ENCODE measurements around the gene SUN3.
"Not testable (repeated sequence)": the region's sequence is repeated elsewhere in the genome, so short reads cannot be mapped to it uniquely, and the experiment has no call there.

SUN3 gene

DNA sequence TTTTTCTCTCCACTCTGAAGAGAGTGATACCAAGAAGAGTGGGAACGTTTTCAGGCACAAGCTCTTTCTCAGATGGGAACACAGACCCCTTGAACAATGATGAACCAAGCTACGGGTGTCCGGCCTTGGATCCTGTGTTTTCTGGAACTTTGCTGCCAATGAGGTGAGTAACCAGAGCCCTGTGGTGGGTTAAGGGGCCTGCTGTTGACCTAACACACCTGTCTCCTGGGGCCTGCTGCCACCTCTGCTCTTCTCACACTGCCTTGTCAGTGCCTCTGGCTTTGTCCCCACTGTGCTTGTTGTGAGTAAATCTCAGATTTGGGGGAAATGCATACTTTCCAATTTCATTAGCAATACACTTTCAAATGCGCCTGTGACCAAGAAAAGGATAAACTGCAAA is 79.2 kb downstream of the SUN3 start:
- H3K4me1 Mint-ChIP-seq (ENCODE audit: low read depth), result no peaks in the 10 kb centered on the region
- H3K4me3 Mint-ChIP-seq, result no peak overlapping the region
- no peaks in the 10 kb centered on the region for H3K9me3 Mint-ChIP-seq (ENCODE audit: low read depth)
- H3K36me3 Mint-ChIP-seq, result no peaks in the 10 kb centered on the region
- H3K27ac Mint-ChIP-seq, result no peak overlapping the region
- no peaks in the 10 kb centered on the region for H3K27me3 Mint-ChIP-seq

DNA sequence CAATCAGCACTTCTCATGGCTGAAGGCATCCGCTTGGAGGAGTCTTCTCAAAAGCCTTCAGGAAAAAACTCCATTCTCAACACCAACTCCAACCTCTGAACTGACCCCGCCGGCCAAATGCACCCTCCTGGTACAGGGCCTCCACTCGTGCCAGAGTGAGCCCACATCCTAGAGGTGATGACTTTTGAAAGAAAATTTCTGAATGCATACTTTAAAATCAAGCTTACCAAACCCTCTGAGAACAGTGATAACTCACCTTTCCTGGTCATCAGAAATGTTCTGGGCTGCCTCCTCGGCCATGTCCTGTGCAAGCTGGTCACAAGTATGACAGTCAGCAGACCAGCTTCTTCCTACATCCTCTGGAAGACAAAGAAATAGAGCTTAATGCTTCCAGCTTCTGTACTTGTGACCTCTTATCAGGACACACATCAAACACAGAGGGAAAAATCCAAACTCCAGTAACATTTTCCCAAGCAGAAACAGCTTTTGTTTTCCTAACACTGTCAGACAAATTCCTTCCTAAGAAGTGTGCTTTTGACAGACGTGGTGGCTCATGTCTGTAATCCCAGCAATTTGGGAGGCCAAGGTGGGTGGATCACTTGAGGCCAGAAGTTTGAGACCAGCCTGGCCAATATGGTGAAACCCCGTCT is 80.6 kb downstream of the SUN3 start, which contains the start of gene PKD1L1:
Gene PKD1L1, minus strand, starts transcription at position 326 of the 650 bp plus-strand sequence. Its CDS starts 26 bp downstream, at position 300.
- H3K4me3 Mint-ChIP-seq, result no peak within 1 kb of the TSS
- H3K36me3 Mint-ChIP-seq, result no peaks in the 10 kb centered on the region
- no peaks in the 10 kb centered on the region for H3K9me3 Mint-ChIP-seq (ENCODE audit: low read depth)
- no peaks in the 10 kb centered on the region for H3K4me1 Mint-ChIP-seq (ENCODE audit: low read depth)
- H3K27ac Mint-ChIP-seq, result no peak within 1 kb of the TSS
- no peaks in the 10 kb centered on the region for H3K27me3 Mint-ChIP-seq

DNA sequence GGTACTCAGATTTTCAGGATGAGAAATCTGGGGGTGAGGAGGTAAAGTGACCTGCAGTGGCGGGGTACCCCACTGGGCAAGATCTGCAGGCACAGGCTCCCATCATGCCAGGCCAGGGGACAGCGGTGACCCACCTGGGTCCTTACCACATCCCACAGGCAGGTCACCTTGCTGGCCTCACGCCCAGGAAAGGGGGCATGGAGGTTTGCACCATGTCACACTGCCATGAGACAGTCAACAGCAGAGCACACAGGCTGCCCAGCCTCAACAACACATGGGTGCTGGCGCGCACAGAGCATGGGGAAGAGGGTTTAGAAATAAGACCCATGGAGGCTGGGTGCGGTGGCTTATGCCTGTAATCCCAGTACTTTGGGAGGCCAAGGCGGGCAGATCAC is 81.6 kb downstream of the SUN3 start:
- H3K9me3 Mint-ChIP-seq (ENCODE audit: low read depth), result no peaks in the 10 kb centered on the region
- H3K36me3 Mint-ChIP-seq, result no peaks in the 10 kb centered on the region
- no peak overlapping the region for H3K27ac Mint-ChIP-seq
- no peak overlapping the region for H3K4me3 Mint-ChIP-seq
- no peaks in the 10 kb centered on the region for H3K27me3 Mint-ChIP-seq
- H3K4me1 Mint-ChIP-seq (ENCODE audit: low read depth), result no peaks in the 10 kb centered on the region

DNA sequence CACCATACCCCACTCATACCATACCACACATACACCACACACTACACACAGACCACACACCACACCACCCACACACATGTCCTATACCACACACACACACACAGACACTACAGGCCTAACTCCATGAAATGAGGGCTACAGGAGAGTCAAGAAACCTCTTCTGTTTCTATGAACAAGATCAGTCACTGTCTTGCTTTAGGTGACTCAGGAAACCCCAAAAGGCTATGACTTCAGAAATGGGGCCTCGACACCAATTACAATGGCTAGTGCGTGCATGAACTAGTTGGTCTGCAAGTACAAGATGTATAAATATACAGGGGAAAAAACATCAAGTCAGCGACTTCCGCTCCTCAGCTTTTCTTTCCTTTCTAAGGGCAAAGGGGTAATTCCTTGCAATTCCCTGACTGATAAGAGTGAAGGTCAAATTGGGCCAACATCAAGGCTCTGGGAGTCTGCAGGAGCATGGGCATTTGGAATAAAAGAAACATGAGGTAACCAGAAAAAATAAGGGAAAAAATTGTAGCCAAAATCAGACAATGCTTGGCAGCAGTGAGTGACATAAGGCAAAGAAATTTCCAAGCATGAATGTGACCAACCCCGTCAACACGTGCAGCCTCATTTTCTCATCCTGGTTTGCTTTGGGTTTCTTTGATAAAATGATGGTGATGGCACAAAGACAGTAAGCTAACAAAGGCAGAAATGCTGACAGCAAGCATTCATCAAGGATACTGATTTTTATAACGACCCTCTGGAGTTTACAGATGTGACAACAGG is 82.1 kb downstream of the SUN3 start:
- no peaks in the 10 kb centered on the region for H3K4me1 Mint-ChIP-seq (ENCODE audit: low read depth)
- no peaks in the 10 kb centered on the region for H3K36me3 Mint-ChIP-seq
- no peaks in the 10 kb centered on the region for H3K9me3 Mint-ChIP-seq (ENCODE audit: low read depth)
- no peak overlapping the region for H3K27ac Mint-ChIP-seq
- no peak overlapping the region for H3K4me3 Mint-ChIP-seq
- H3K27me3 Mint-ChIP-seq, result no peaks in the 10 kb centered on the region

DNA sequence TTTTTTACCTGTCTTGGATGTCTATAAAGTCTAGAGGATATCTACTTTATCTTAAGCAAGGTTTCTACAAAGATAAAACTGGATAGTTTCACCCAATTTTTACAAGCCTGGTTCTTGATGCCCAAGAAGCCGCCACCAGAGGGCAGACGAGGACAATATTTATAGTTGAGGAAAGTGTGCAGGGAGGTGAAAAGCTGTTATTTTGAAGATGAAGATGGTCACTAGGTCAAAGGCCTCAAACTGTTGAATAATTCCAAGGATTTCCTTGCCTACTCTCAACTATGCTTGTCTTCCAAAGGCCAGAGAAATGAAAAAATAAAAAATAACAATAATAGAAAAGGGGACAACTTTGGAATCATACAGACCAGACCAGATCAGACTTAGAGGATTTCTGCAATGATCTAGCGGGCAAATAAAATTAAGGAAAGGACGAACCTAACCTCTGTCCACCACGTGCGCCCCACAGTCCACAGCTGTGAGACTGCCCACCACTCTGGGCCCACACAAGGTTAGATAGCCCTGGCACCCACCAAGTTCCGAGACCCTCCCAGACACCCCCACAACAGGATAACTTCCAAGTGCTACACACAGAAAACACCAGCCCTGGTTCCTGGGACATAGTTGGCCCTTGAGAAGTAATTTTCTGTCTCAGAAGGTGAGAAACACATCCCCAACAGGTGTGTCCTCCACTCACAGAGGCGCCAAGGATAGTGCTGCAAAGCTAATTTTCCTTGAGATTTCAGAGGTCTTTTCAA is 83.5 kb downstream of the SUN3 start:
- Mint-ChIP-seq H3K27me3 (no peaks in the 10 kb centered on the region), H3K4me3 (no peak overlapping the region), H3K27ac (no peak overlapping the region), H3K4me1 (ENCODE audit: low read depth) (no peaks in the 10 kb centered on the region), H3K9me3 (ENCODE audit: low read depth) (no peaks in the 10 kb centered on the region), H3K36me3 (no peaks in the 10 kb centered on the region)

DNA sequence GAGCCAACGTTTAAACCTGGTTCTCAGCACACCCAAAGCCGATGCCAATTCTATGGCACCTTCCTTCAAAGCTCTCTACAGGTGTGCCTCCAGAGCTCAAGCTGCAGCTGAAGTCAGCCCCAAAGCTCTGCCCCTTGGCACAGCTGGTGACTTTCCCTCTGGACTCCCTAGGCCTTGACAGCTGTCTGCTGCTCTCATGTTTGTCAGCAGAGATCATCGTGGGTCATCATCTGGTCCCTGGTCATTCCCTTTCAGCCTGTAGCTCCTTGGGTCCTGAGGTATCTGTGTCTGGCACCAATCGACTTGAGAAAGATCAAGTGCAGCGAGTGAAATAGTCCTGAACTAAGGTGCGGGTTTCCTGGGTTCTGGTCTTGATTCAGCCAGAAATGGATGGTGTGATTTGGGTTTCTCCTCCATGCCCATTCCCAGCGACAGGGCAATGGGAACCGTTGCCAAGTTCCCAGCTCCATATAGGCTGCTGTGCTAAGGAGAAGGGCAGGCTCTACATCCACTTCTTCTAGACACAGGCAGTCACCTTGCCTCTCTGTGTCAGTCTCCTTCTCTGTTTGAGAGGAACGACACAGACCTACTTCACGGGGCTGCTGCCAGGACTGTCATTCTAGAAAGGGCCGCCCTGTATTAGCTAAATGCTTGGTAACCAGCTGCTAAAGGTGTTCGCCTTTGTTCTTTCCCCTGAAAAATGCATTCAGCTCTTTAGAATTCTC is 84.2 kb downstream of the SUN3 start:
- Mint-ChIP-seq H3K27me3 (no peaks in the 10 kb centered on the region), H3K9me3 (ENCODE audit: low read depth) (no peaks in the 10 kb centered on the region), H3K4me3 (no peak overlapping the region), H3K27ac (no peak overlapping the region), H3K36me3 (no peaks in the 10 kb centered on the region), H3K4me1 (ENCODE audit: low read depth) (no peaks in the 10 kb centered on the region)

DNA sequence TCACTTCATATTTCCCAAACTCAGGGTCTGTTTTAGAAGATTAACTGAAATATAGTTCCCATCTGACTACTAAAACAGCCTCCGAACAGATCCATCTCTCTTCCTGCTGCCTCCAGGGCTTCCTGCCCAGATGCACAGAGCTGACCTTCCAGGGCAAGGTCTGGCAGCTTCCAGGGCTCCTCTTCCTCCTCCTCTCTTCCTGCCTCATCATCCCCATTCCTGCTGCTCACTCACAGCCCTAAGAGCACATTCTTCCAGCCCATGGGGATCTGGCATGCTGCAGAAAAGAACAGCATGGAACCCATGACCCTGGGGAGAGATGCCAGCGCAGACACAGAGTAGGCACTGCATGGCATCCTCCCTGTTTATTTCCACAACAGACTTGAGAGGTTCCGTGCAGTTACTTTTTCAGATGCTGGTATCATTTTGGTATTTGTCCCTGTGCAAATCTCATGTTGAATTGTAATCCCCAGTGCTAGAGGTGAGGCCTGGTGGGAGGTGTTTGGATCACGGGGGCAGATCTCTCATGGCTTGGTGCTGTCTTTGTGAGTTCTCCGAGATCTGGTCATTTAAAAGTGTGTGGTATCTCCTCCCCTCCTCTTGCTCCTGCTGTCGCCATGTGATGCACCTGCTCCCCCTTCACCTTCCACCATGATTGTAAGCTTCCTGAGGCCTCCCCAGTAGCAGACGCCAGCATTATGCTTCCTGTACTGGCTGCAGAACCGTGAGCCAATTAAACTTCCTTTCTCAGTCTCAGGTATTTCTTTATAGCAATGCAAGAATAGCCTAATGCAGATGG is 85.0 kb downstream of the SUN3 start:
- Mint-ChIP-seq H3K9me3 (ENCODE audit: low read depth) (no peaks in the 10 kb centered on the region), H3K27me3 (no peaks in the 10 kb centered on the region), H3K27ac (no peak overlapping the region), H3K4me3 (no peak overlapping the region), H3K36me3 (no peaks in the 10 kb centered on the region), H3K4me1 (ENCODE audit: low read depth) (no peaks in the 10 kb centered on the region)

DNA sequence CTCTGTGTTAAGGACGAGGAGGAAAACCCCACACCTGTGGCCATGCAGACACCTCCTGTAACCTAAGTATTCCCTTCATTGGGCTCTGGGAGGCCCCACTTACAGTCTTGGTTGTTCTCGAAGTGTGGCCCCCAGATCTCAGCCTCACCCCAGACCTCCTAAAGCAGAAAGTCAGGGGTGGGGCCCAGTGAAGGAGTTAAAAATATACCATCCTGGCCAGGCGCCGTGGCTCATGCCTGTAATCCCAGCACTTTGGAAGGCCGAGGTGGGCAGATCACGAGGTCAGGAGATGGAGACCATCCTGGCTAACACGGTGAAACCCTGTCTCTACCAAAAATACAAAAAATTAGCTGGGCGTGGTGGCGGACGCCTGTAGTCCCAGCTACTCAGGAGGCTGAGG is 86.3 kb downstream of the SUN3 start:
- not testable (repeated sequence) for H3K27ac Mint-ChIP-seq, H3K27me3 Mint-ChIP-seq

DNA sequence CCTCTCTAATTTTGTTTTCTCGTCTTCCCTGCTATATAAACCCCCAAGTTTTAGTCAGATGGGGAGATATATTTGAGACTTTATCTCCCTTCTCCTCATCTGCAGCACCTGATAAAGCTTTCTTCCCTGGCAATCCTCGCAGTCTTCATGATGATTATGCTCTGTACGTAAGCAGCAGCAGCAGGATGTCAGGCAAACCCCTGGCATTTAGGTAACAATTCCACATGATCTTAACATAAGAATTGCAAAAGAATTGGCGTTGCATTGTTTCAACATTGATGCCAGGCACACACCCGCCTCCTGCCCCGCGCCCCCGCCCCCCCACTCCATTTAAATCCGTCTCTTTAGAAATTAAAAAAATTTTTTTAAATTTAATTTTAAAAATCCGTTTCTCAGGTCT is 86.8 kb downstream of the SUN3 start:
- no peaks in the 10 kb centered on the region for H3K27me3 Mint-ChIP-seq
- no peaks in the 10 kb centered on the region for H3K9me3 Mint-ChIP-seq (ENCODE audit: low read depth)
- H3K27ac Mint-ChIP-seq, result no peak overlapping the region
- H3K36me3 Mint-ChIP-seq, result no peaks in the 10 kb centered on the region
- no peak overlapping the region for H3K4me3 Mint-ChIP-seq
- H3K4me1 Mint-ChIP-seq (ENCODE audit: low read depth), result no peaks in the 10 kb centered on the region

More for the DNA sequence above, 86.3 kb downstream of the SUN3 start:
- H3K4me3 Mint-ChIP-seq; H3K4me1 Mint-ChIP-seq (ENCODE audit: low read depth); H3K36me3 Mint-ChIP-seq; H3K9me3 Mint-ChIP-seq (ENCODE audit: low read depth): not testable (repeated sequence)

DNA sequence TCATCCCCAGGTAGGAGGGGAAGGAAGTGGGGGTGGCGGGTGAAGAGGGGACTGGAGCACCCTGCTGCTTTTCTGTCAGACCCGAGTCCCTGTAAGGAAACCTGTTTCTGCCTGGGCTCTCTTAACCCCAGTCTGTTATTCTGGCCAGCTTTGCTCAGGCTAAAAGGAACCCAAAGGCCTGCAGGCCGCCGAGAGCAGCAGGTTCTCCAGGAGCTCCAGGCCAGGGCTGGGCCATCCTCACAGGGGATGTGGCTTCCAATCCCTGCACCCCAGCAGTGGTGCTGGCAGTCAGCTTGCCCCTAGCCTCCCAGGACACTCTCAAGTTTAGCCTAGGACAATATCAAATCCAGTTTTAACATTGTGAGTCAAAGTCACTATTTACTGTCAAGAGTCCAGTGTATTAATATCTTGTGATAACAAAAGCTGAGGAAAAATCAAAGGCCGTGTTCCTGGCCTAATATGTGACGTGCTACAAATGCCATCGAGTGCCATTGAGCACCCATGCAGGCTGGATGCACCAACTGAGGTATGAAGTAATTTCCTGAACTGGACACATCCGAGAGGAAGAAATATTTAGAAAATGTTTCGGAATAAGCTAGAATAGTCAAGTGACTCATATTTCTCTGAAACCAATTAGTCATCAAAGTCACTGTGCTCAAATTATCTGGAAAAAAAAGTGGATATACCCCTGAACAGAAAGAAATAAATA is 87.6 kb downstream of the SUN3 start:
- H3K36me3 Mint-ChIP-seq, result no peaks in the 10 kb centered on the region
- no peak overlapping the region for H3K27ac Mint-ChIP-seq
- no peak overlapping the region for H3K4me3 Mint-ChIP-seq
- H3K9me3 Mint-ChIP-seq (ENCODE audit: low read depth), result no peaks in the 10 kb centered on the region
- H3K27me3 Mint-ChIP-seq, result no peaks in the 10 kb centered on the region
- no peaks in the 10 kb centered on the region for H3K4me1 Mint-ChIP-seq (ENCODE audit: low read depth)

DNA sequence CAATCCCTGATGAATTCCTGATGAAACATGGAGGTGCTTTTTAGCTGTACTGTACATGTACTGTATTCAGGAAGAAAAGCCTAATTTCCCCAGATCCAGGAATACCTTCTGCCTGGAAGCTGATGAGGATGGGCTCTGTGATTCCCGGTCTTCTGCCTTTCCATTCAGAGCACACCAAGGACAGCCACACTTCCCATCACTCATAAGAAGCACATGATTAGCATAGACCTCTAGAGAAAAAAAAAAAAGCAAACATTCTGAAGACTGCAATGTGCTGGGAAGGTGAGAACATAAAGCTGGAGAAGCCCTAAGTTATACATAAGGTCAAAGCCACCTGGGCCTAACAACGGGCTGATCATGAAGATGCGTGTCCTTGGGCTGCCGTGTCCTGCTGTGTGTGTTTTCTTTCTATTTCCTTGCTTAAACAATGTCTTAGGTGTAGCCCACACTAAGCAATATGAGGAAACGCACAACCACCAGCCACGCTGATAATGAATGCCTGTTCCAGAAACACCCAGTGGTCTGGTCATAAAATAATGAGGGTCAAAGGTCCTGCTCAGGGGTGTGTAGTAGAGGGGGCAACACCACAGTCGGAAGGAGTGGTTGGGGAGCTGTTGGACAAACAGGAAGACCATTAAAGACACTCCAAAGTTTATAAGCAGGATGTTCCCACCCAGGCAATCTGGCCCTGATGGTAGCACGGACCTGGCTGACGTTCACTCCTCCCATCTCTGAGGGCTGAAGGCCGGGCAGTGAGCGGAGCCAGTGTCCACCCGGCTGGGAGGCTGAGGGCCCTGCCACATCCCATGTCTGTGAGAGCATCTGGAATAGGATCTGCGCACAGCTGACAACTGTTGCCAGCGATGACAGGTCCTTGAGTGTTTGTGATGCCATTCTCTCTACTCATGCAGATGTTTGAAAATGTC is 88.6 kb downstream of the SUN3 start:
- Mint-ChIP-seq H3K27me3 (no peaks in the 10 kb centered on the region), H3K9me3 (ENCODE audit: low read depth) (no peaks in the 10 kb centered on the region), H3K4me3 (no peak overlapping the region), H3K4me1 (ENCODE audit: low read depth) (no peaks in the 10 kb centered on the region), H3K27ac (no peak overlapping the region), H3K36me3 (no peaks in the 10 kb centered on the region)

DNA sequence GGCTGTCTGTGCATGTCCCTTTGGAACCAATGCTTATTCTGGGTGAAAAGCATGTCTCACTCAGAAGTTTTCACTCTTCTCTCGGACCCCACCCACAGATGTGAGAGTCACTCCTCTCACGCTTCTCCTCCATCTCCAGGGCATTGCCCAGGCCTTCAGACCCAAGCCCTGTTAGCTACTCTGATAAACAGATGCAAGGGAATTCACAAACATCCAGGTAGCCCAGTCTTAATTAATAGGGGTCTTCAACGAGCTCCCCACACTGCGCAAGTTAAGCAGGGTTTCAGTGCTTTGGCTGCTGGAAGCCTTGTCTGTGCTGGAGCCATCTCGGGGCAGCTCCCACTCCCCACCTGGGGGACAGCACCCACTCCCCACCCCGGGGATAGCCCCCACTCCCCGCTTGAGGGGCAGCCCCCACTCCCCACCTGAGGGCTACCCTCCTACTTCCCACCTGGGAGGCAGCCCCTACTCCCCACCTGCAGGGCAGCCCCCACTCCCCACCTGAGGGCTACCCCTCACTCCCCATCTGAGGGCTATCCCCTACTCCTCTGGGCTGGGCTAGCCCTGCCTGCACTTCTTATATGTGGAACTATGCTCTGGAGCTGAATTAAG is 89.4 kb downstream of the SUN3 start:
- Mint-ChIP-seq H3K4me3 (no peak overlapping the region), H3K4me1 (ENCODE audit: low read depth) (no peaks in the 10 kb centered on the region), H3K36me3 (no peaks in the 10 kb centered on the region), H3K27me3 (no peaks in the 10 kb centered on the region), H3K27ac (no peak overlapping the region), H3K9me3 (ENCODE audit: low read depth) (no peaks in the 10 kb centered on the region)

All from activated naive CD8-positive, alpha-beta T cell (primary cell).